ENCODE measurements around the gene IRS2.

The IRS2 gene

GRCh38 chr13:109779876-109780510, 6.4 kb downstream of the IRS2 start:
- DNase-seq: no peak

- DNase-seq: peak; percentile 46
Observed at GRCh38 chr13:109779074-109779473, 7.3 kb downstream of the IRS2 start.

GRCh38 chr13:109778102-109778542, 8.3 kb downstream of the IRS2 start:
- no peak for DNase-seq

- no peak for DNase-seq
Observed at GRCh38 chr13:109776575-109776974, 9.8 kb downstream of the IRS2 start.

- no peak for DNase-seq
Observed at GRCh38 chr13:109773786-109774185, 12.6 kb downstream of the IRS2 start.

- DNase-seq: peak; percentile 15
Observed at GRCh38 chr13:109773276-109773675, 13.1 kb downstream of the IRS2 start.

DNA sequence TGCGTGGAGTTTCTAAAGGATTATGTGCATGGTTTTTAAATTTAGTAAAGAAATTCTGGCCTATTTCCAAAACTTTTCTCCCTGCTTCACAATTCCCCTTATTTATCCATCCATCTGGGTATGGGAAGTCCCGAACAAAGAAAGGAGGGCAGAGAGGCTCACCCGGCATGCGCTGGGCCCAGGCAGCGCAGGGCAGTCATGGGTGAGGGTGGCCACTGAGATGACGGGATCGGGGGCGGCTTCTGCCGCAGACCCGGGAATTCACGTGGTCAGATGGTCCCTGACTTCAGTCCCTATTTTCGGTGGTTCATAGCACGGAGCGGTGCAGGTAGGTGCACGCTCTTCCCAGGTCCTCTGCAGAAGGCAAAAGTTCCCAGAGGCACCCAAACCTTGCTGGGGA, 14.5 kb downstream of the IRS2 start:
- no peak for DNase-seq

GRCh38 chr13:109770436-109770835, 15.9 kb downstream of the IRS2 start:
- DNase-seq: no peak

DNA sequence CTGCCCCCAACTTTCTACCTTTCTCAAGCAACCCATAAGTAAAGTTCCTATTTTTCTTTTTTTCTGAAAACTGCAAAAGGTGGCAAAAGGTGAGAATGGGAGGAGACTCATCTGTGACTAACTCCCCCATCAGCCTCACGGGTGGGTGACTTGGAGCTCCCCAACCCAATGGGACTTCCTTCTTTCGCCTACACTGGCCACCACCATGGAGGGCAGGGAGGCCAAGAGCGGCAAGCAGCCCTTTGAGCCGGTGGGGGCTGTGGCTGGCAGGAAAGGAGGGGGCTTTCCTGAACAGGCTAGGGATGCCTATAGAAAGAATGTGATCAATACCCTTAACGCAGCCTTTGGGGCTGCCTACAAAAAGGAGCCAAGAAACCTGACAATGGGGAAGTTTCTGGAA, 16.5 kb downstream of the IRS2 start:
- no peak for DNase-seq

- no peak for DNase-seq
Observed at GRCh38 chr13:109769275-109769674, 17.1 kb downstream of the IRS2 start.

DNA sequence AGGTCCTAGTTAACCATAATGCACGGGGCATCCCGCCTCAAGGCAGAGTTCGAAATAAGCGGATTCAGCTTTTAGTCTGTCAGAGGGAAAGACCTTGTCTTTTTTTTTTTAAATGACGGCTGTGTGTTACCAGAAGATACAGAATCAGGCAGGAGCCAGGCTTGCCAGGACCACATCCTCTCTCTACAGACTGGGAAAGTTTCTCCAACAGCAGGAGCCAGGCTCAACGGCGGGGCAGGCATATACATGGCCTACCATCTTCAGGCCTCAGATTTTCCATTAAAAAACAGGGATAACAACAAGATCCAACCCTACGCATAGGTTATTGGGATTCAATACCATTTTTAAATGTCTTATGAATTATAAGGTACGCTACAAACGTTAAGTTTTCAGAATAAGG, 17.8 kb downstream of the IRS2 start:
- DNase-seq: no peak

GRCh38 chr13:109768176-109768575, 18.2 kb downstream of the IRS2 start:
- no peak for DNase-seq

GRCh38 chr13:109767023-109767422, 19.4 kb downstream of the IRS2 start:
- DNase-seq: no peak

- DNase-seq: peak; percentile 14
Observed at GRCh38 chr13:109764470-109765291, 21.7 kb downstream of the IRS2 start.

DNA sequence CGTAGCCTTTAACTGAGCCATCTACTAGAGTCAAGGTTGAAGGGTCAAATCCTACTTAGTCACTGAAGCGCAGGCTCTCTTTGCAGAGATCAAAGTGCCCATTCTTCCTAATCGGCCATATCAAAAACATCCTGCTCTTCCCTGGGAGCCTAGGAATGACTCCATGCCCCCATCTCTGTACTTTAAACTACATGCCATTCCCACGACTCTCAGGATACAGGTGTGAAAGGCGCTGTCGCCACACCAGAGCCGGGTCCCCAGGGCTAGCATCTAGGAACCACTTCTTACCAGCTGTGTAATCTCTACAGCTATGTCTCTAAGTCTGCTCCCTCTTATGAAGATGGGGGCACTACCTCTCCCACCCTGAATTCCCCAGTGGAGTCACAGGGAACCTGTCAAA, 22.3 kb downstream of the IRS2 start:
- DNase-seq: no peak

DNA sequence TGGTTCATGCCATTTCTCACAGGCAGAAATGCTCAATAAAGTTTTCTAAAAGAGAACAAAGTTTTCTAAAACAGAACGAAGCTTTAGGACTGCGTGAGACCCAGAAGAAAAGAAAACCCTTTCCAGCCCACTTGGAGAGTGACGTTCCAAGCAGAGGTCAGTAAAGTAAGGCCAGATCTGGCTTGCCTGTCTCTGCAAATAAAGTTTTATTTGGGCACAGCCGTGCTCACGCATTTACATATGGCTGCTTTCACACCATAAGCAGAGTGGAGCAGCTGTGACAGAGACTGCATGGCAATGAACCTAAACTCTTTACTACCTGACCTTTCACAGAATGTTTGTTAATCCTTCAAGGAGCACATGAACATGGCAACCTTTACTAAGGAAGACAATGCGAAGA, 23.6 kb downstream of the IRS2 start:
- no peak for DNase-seq

GRCh38 chr13:109761695-109762094, 24.7 kb downstream of the IRS2 start:
- no peak for DNase-seq

- no peak for DNase-seq
Observed at GRCh38 chr13:109760951-109761350, 25.4 kb downstream of the IRS2 start.

DNA sequence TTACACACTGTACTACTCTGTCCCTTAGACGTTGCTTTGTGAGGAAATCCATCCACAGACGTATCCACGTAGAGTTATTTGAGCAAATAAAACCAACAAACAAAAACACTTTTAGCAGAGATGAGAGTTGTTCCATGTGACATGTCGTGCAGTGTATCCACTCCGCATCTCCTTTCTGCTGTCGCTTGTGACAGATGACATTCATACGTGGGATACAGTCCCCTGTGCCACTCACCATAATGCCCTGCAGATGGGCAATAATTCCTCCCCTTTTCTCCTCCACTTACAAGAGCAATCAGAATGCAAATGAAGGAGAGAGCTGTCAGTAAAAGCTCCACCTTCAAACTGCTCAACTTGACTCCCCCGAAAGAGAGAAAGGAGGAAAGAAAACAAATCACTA, 26.0 kb downstream of the IRS2 start:
- DNase-seq: no peak

- no peak for DNase-seq
Observed at GRCh38 chr13:109759609-109760008, 26.8 kb downstream of the IRS2 start.

DNA sequence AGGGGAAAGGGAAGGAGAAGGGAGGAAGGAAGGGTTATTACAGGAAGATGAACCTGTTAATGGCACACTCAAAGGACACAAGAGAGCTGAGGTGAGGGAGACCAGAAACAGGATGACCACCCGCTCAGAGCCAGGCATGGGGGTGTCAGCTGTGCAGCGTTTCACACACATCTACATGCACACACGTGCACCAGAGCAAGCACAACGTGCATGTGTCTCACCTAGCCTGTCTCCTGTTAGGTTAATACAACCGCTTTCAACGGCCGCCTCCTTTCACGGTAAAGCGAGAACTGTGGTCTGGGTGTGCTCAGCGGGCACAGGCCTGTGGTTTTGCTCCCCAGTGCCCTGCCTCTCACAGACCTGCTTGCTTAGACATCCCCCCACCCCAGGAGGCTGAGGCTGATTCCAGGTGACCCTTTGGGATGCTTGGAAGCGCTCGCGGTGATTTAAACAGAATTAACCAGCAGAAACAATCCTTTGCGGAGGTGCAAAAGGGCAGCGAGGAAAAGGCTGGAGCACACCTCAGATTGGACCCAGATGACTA, 27.4 kb downstream of the IRS2 start:
- DNase-seq: no peak

- no peak for DNase-seq
Observed at GRCh38 chr13:109756778-109757177, 29.6 kb downstream of the IRS2 start.

GRCh38 chr13:109755997-109756396, 30.4 kb downstream of the IRS2 start:
- DNase-seq: no peak

- DNase-seq: no peak
Observed at GRCh38 chr13:109755551-109755950, 30.8 kb downstream of the IRS2 start.
